HepG2 (cell line): ENCODE results near the gene SLC6A12. TPM values are rescaled to one million over a fixed set of nuclear protein-coding genes. Genes with fewer than 3 reads are reported as not detected.

Experiments
- BRD4 ChIP-seq: sonication (generic); formaldehyde crosslinking; IDR thresholded peaks from 2 replicates; pipeline ENCODE4 v1.4.0; 2020; ENCODE audit warnings: missing genetic modification reagents
- DR1 ChIP-seq: sonication (generic); formaldehyde crosslinking; IDR thresholded peaks from 2 replicates; pipeline ENCODE4 v1.8.0; 2021; ENCODE audit warnings: mild to moderate bottlenecking, missing genetic modification reagents, inconsistent platforms
- DRAP1 ChIP-seq: IDR thresholded peaks from 2 replicates; pipeline ENCODE4 v1.6.1; 2016; ENCODE audit warnings: missing genetic modification reagents, missing compliant biosample characterization
- ELF4 ChIP-seq: sonication (generic); formaldehyde crosslinking; IDR thresholded peaks from 2 replicates; pipeline ENCODE4 v1.5.0; 2020; ENCODE audit warnings: missing genetic modification reagents, mild to moderate bottlenecking, moderate library complexity, borderline replicate concordance
- EP300 ChIP-seq, 3 experiments: sonication (generic) in 1 of 3; formaldehyde crosslinking in 1 of 3; IDR thresholded peaks; 2 replicates each; pipeline versions ENCODE4 v1.5.1 to v1.6.1; 2011 to 2020; ENCODE audit warnings: low read depth in 2 of 3, low read length in 2 of 3, borderline replicate concordance in 1 of 3, improper control_type of control experiment in 1 of 3, mild to moderate bottlenecking in 1 of 3, missing genetic modification reagents in 1 of 3, moderate library complexity in 1 of 3
- KMT2B ChIP-seq: IDR thresholded peaks from 2 replicates; pipeline ENCODE4 v1.6.1; 2016; ENCODE audit warnings: missing genetic modification reagents, missing compliant biosample characterization
- MAZ ChIP-seq, 2 experiments: sonication (generic) in 1 of 2; formaldehyde crosslinking in 1 of 2; IDR thresholded peaks; 2 replicates each; pipeline versions ENCODE4 v1.5.0 to v1.6.1; 2012 to 2020; ENCODE audit warnings: low read depth in 2 of 2, mild to moderate bottlenecking in 2 of 2, borderline replicate concordance in 1 of 2, improper control_type of control experiment in 1 of 2, low read length in 1 of 2, missing genetic modification reagents in 1 of 2, moderate library complexity in 1 of 2
- MEF2D ChIP-seq: sonication (generic); formaldehyde crosslinking; IDR thresholded peaks from 2 replicates; pipeline ENCODE4 v1.5.1; 2020; ENCODE audit warnings: mild to moderate bottlenecking, missing genetic modification reagents
- PLSCR1 ChIP-seq: sonication (generic); formaldehyde crosslinking; IDR thresholded peaks from 2 replicates; pipeline ENCODE4 v1.5.0; 2020; ENCODE audit warnings: missing genetic modification reagents, mild to moderate bottlenecking, borderline replicate concordance
- PPARG ChIP-seq: conservative IDR thresholded peaks from 2 replicates; pipeline ENCODE4 v1.6.1; 2016; ENCODE audit warnings: missing biosample characterization, missing genetic modification reagents
- SALL1 ChIP-seq: sonication (generic); formaldehyde crosslinking; IDR thresholded peaks from 2 replicates; pipeline ENCODE4 v1.8.0; 2022; ENCODE audit warnings: mild to moderate bottlenecking, missing genetic modification reagents
- SOX13 ChIP-seq, 3 experiments: fragments of 450-650 bp in 1 of 3; sonication (generic) in 1 of 3; formaldehyde crosslinking in 1 of 3; IDR thresholded peaks in 2 of 3; conservative IDR thresholded peaks in 1 of 3; 2 replicates each; pipeline versions ENCODE4 v1.5.0 to v1.6.1; 2016 to 2020; ENCODE audit warnings: antibody characterized with exemption in 1 of 3, mild to moderate bottlenecking in 1 of 3, missing compliant biosample characterization in 1 of 3, missing genetic modification reagents in 1 of 3, moderate library complexity in 1 of 3
- SP4 ChIP-seq: sonication (generic); formaldehyde crosslinking; IDR thresholded peaks from 2 replicates; pipeline ENCODE4 v1.8.1; 2023; ENCODE audit warnings: mild to moderate bottlenecking, missing genetic modification reagents
- THAP11 ChIP-seq: IDR thresholded peaks from 2 replicates; pipeline ENCODE4 v1.6.1; 2016; ENCODE audit warnings: missing biosample characterization, missing genetic modification reagents
- TOE1 ChIP-seq: sonication (generic); formaldehyde crosslinking; IDR thresholded peaks from 2 replicates; pipeline ENCODE4 v1.4.0; 2020; ENCODE audit warnings: mild to moderate bottlenecking, missing genetic modification reagents
- XRCC5 ChIP-seq: fragments of 200-400 bp; formaldehyde crosslinking; optimal IDR thresholded peaks from 2 replicates; pipeline ENCODE3; 2017; ENCODE audit warnings: mild to moderate bottlenecking, low read length
- ZBTB21 ChIP-seq: sonication (generic); formaldehyde crosslinking; IDR thresholded peaks from 2 replicates; pipeline ENCODE4 v1.4.0; 2020; ENCODE audit warnings: missing genetic modification reagents
- ZNF430 ChIP-seq: sonication (generic); formaldehyde crosslinking; IDR thresholded peaks from 2 replicates; pipeline ENCODE4 v1.9.0; 2021; ENCODE audit warnings: mild to moderate bottlenecking, missing genetic modification reagents
- ZNF441 ChIP-seq: sonication (generic); formaldehyde crosslinking; IDR thresholded peaks from 2 replicates; pipeline ENCODE4 v1.7.0; 2021; ENCODE audit warnings: missing genetic modification reagents, borderline replicate concordance
- ZNF605 ChIP-seq: sonication (generic); formaldehyde crosslinking; IDR thresholded peaks from 2 replicates; pipeline ENCODE4 v1.8.0; 2022; ENCODE audit warnings: mild to moderate bottlenecking, missing genetic modification reagents
- polyA plus RNA-seq, 8 experiments: library from polyadenylated mRNA; depleted of rRNA in 3 of 8; stranded (reverse) in 7 of 8; unstranded in 1 of 8; fragments of >200 nt; fragmentation: Illumina TruSeq in 4 of 8; extraction: Trizol in 4 of 8; gene quantifications; 2 replicates each; pipeline versions ENCODE4 v1.2.1 to v1.2.3, GENCODE V29; 2011 to 2016; ENCODE audit warnings: low read depth in 4 of 8, missing spikeins in 1 of 8, mixed read lengths in 1 of 8; ENCODE audit not compliant: insufficient read depth in 1 of 8
- total RNA-seq, 5 experiments: library from RNA; depleted of rRNA; stranded (reverse); fragments of >200 nt; fragmentation: Illumina TruSeq; extraction: Trizol; gene quantifications; 2 replicates each; pipeline ENCODE4 v1.2.3, GENCODE V29; 2016; ENCODE audit warnings: low read depth in 1 of 5
- TF ChIP-seq, protein P1 (sequence below): sonication (generic); formaldehyde crosslinking; IDR thresholded peaks from 2 replicates; pipeline ENCODE4 v1.5.1; 2020; ENCODE audit warnings: mild to moderate bottlenecking, moderate library complexity, missing genetic modification reagents
- TF ChIP-seq, protein P2 (sequence below): sonication (generic); formaldehyde crosslinking; IDR thresholded peaks from 2 replicates; pipeline ENCODE4 v1.8.0; 2022; ENCODE audit warnings: mild to moderate bottlenecking, missing genetic modification reagents, borderline replicate concordance

SLC6A12 gene
- total and polyA plus RNA-seq, 2 of the 13 experiments (the other 11 are each of a cell fraction or from before 2014, with no cell fraction given) = 3.7 to 18.8 TPM

- TF ChIP-seq DRAP1 (CRISPR knock-in tag) (peak; percentile 30; the same call in 1 of the 2 replicates), ZNF441 (CRISPR knock-in tag) (peak; percentile 92; the same call in 1 of the 2 replicates), MAZ (IDR thresholded peaks at IDR 0.05; ENCODE audit: borderline replicate concordance, low read depth, low read length) (no peak), MAZ (CRISPR knock-in tag; IDR thresholded peaks at IDR 0.05; ENCODE audit: low read depth) (no peak), ZNF430 (CRISPR knock-in tag) (no peak), ZNF605 (CRISPR knock-in tag) (no peak), DR1 (CRISPR knock-in tag) (no peak), EP300 (IDR thresholded peaks at IDR 0.05; ENCODE audit: low read depth in 2 of 2, low read length in 2 of 2) (peak in 1 of 2 experiments; percentile 44; a peak in 2 of 4 replicates), EP300 (CRISPR knock-in tag; IDR thresholded peaks at IDR 0.05; ENCODE audit: borderline replicate concordance) (peak; percentile 45; the same call in 1 of the 2 replicates), PPARG (no peak), ELF4 (CRISPR knock-in tag) (no peak), BRD4 (CRISPR knock-in tag) (no peak), MEF2D (CRISPR knock-in tag) (no peak), SALL1 (peak; percentile 71), THAP11 (no peak; the same call in 1 of the 2 replicates), KMT2B (CRISPR knock-in tag) (0 out of 2 replicates have a peak, but pooled peaks have one; percentile 22), SP4 (CRISPR knock-in tag) (peak; percentile 54), TOE1 (CRISPR knock-in tag) (no peak), SOX13 (IDR thresholded peaks at IDR 0.05) (no peak), SOX13 (CRISPR knock-in tag; conservative IDR thresholded peaks at IDR 0.05 in 1 of 2, IDR thresholded peaks at IDR 0.05 in 1 of 2) (0 out of 4 replicates have a peak, but pooled peaks of 1 of the 2 experiments have one; percentile 11), PLSCR1 (CRISPR knock-in tag) (no peak), ZBTB21 (CRISPR knock-in tag) (no peak), XRCC5 (no peak)
- TF ChIP-seq, protein P1, sequence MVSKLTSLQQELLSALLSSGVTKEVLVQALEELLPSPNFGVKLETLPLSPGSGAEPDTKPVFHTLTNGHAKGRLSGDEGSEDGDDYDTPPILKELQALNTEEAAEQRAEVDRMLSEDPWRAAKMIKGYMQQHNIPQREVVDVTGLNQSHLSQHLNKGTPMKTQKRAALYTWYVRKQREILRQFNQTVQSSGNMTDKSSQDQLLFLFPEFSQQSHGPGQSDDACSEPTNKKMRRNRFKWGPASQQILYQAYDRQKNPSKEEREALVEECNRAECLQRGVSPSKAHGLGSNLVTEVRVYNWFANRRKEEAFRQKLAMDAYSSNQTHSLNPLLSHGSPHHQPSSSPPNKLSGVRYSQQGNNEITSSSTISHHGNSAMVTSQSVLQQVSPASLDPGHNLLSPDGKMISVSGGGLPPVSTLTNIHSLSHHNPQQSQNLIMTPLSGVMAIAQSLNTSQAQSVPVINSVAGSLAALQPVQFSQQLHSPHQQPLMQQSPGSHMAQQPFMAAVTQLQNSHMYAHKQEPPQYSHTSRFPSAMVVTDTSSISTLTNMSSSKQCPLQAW (CRISPR knock-in tag) = peak; percentile 20
- TF ChIP-seq, protein P2, sequence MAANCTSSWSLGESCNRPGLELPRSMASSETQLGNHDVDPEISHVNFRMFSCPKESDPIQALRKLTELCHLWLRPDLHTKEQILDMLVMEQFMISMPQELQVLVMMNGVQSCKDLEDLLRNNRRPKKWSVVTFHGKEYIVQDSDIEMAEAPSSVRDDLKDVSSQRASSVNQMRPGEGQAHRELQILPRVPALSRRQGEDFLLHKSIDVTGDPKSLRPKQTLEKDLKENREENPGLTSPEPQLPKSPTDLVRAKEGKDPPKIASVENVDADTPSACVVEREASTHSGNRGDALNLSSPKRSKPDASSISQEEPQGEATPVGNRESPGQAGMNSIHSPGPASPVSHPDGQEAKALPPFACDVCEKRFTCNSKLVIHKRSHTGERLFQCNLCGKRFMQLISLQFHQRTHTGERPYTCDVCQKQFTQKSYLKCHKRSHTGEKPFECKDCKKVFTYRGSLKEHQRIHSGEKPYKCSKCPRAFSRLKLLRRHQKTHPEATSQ = 0 out of 2 replicates have a peak, but pooled peaks have one; percentile 44
Observed at GRCh38 chr12:237026-237815, 23.3 kb upstream of the SLC6A12 start (continued).
